SH-SY5Y (cell line): ENCODE results near the gene RNF167.

ENCODE experiments used
- GATA2 ChIP-seq: IDR thresholded peaks from 2 replicates; pipeline ENCODE4 v1.6.1; 2011; ENCODE audit warnings: mild to moderate bottlenecking, low read depth, low read length
- GATA3 ChIP-seq: IDR thresholded peaks from 2 replicates; pipeline ENCODE4 v1.6.1; 2011; ENCODE audit warnings: low read depth, mild to moderate bottlenecking, low read length, moderate library complexity

RNF167 gene

DNA sequence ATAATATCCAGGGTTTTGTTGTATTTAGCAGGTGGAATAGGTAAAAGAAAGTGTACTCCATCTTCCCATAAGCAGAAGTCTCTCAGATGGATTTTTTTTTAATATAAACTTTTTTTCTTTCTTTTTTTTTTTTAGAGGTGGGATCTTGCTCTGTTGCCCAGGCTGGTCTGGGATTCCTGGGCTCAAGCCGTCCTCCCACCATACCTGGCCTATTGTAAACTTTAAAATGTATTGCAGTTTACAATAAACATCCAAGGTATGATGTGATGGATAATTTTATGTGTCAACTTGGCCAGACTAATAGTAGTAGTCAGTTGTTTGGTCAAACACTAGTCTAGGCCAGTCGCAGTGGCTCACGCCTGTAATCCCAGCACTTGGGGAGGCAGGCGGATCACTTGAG lies 18.7 kb upstream of the RNF167 start:
- TF ChIP-seq GATA2 (no peak), GATA3 (no peak)

- no peak for TF ChIP-seq GATA3
These were observed 11.2 kb upstream of the RNF167 start for GRCh38 chr17:4928881-4929280.

DNA sequence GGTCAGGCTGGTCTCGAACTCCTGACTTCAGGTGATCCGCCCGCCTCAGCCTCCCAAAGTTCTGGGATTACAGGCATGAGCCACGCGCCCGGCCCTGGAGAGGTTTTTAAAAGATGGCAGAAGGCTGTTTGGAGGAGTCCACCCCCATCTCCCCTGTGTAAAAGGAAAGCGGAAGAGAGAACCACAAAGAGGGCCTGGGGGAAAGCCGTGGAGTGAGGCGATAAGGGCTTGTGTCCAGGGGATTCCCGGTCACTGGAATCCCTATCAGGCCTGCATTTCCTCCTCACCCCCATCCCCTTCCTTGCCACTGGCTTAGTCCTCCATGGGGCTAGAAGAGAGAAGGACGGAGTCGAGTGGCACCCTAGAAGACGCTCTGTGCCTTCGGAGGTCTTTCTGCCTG lies 8.1 kb upstream of the RNF167 start, which contains the start of gene GP1BA:
GP1BA (plus strand) TSS at position 315 of the 400 bp plus-strand sequence. CDS start 328 bp downstream, outside the sequence.
- TF ChIP-seq GATA2 (no peak), GATA3 (no peak)

- no peak for TF ChIP-seq GATA2
- TF ChIP-seq GATA3: no peak
These were observed 7.3 kb upstream of the RNF167 start for GRCh38 chr17:4932756-4933155.

DNA sequence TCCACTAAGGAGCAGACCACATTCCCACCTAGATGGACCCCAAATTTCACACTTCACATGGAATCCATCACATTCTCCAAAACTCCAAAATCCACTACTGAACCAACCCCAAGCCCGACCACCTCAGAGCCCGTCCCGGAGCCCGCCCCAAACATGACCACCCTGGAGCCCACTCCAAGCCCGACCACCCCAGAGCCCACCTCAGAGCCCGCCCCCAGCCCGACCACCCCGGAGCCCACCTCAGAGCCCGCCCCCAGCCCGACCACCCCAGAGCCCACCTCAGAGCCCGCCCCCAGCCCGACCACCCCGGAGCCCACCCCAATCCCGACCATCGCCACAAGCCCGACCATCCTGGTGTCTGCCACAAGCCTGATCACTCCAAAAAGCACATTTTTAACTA lies 6.4 kb upstream of the RNF167 start:
- TF ChIP-seq GATA2 (no peak), GATA3 (no peak)

DNA sequence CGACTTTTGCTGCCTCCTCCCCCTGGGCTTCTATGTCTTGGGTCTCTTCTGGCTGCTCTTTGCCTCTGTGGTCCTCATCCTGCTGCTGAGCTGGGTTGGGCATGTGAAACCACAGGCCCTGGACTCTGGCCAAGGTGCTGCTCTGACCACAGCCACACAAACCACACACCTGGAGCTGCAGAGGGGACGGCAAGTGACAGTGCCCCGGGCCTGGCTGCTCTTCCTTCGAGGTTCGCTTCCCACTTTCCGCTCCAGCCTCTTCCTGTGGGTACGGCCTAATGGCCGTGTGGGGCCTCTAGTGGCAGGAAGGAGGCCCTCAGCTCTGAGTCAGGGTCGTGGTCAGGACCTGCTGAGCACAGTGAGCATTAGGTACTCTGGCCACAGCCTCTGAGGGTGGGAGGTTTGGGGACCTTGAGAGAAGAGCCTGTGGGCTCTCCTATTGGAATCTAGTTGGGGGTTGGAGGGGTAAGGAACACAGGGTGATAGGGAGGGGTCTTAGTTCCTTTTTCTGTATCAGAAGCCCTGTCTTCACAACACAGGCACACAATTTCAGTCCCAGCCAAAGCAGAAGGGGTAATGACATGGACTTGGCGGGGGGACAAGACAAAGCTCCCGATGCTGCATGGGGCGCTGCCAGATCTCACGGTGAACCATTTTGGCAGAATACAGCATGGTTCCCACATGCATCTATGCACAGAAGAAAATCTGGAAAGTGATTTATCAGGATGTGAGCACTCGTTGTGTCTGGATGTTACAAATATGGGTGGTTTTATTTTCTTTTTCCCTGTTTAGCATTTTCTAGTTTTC lies 5.7 kb upstream of the RNF167 start:
- no peak for TF ChIP-seq GATA2
- no peak for TF ChIP-seq GATA3

DNA sequence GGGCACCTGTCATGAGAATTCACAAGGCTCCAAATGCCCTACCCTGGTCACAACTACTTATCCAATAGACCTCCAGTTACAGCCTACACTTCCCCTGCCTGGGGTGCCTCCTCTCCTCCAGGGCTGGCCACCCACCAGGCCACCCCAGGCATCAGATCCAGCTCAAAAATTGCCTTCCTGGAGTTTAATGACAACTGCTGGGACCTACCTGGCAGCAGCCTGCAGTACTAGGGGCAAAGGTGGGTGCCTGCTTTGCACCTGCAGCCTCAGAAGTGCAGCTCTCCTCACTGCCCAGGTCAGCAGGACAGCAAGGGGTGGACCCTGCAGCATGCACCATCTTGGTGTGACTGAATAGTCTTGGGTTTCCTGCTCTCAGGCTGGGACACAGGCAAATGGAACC lies 4.4 kb upstream of the RNF167 start:
- TF ChIP-seq GATA2 (no peak), GATA3 (no peak)

DNA sequence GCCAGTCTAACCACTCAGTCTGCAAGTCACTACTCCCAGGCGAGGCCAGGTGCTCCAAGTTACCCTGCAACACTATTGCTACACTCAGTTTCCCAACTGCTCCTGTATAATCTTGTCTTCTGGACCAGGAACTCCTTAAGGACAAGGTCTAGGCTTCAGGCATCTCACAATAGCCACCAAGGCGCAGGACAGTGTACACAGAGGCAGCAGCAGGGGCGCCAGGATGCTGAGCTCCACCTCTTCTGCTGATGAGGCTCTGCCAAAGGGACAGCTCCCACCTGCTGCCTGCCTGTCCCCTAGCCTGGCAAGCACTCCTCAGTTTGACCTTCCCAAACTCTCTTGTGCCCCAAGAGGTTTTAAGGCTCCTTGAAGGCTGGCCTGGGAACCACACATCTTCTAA lies 3.6 kb upstream of the RNF167 start:
- TF ChIP-seq GATA3 (no peak), GATA2 (no peak)

DNA sequence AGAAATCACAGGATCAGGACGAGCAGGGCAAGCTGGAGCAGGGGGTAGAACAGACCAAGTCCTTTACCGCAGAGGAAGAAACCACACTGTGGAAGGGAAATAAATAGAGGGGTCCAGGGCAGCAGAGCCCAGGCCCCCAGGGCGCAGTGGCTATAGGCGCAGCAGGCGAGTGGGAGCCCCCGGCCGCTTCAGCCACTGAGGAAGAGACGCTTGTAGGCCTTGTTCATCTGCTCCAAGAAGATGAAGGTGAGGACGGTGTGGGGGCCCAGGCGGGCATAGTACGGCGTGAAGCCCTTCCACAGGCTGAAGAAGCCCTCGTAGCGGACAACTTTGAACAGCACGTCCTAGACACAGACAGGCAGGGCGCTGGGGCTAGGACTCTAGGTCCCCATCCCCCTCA lies 2.5 kb upstream of the RNF167 start:
- TF ChIP-seq GATA3 (no peak), GATA2 (no peak)

DNA sequence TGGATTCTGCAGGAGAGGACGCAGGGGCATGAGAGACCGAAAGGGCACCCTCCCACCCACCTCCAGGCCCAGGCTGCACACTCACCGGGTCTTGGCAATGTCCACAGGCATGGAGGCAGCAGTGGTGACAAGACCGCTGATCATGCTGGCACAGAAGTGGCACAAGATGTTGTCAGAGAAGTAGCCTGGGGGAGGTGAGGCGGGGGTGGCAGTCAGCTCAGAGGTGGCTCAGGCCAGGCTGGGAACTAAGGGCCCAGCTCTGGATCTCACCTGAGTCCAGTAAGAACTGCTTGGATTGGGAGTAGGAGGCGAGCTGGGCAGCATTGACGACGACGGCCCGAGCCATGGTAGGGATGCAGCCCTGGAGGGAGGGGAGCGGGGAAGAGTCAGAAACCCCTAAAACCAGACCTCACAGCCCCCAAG lies 2.0 kb upstream of the RNF167 start:
- no peak for TF ChIP-seq GATA2
- no peak for TF ChIP-seq GATA3

DNA sequence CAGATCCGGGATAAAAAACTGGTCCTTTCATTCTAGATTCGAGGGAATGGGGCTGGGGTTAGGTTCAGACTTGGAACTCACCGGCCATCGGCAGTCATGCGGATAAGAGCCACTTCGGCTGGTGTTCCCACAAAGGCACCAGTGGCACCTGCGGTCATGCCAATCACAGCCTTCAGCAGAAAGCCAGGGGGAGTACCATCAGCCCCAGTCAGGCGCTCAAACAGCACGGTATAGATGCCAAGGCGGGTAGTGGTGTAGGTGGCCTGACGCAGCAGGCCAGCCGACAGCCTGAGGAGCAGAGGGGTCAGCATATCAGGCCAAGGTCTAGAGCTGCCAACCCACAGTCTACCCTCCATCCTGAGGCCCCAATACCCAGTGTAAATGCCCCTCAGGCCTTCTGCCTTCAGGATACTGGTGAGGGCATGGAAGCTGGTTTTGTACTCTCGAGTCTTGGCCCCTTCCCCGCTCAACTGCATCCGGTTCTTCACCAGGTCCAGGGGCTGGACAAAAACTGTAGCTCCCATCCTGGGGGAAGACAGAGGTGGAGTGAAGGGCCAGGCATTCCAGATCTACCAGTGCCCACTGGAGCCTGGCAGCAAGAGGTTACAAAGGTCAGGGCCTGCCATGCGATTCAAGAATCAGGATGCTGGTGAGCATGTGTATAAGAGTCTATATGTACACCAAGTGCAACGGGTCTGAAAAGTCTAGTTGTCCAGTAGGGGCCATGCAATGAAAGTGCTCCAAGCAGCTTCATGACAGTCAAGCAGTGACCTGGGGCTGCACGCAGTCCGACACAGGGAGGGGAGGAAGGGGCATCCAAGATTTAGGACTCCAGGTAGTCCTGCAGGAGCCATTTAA lies 1.2 kb upstream of the RNF167 start:
- TF ChIP-seq GATA2 (no peak), GATA3 (no peak)

DNA sequence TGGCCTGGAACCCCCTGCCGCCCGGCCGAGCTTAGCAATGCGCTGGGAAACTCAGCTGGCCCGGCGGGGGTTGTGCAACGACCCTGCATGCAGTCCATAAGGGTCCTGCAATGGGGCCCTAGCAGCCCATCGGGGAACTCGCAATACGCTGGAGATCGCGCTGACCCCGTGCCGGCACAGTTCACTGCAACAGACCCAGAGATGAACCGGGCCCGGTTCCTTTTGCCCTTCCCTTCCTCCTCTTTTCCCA lies 597 bp upstream of the RNF167 start:
- no peak for TF ChIP-seq GATA3
- TF ChIP-seq GATA2: no peak

- TF ChIP-seq GATA3 (no peak), GATA2 (no peak)
These were observed 669 bp downstream of the RNF167 start for GRCh38 chr17:4940555-4941318.

- TF ChIP-seq GATA2: no peak
- no peak for TF ChIP-seq GATA3
These were observed 1.2 kb downstream of the RNF167 start for GRCh38 chr17:4941319-4941610.
